ENCODE data around the gene B2M.

DNA sequence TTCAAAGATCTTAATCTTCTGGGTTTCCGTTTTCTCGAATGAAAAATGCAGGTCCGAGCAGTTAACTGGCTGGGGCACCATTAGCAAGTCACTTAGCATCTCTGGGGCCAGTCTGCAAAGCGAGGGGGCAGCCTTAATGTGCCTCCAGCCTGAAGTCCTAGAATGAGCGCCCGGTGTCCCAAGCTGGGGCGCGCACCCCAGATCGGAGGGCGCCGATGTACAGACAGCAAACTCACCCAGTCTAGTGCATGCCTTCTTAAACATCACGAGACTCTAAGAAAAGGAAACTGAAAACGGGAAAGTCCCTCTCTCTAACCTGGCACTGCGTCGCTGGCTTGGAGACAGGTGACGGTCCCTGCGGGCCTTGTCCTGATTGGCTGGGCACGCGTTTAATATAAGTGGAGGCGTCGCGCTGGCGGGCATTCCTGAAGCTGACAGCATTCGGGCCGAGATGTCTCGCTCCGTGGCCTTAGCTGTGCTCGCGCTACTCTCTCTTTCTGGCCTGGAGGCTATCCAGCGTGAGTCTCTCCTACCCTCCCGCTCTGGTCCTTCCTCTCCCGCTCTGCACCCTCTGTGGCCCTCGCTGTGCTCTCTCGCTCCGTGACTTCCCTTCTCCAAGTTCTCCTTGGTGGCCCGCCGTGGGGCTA, at the start of gene B2M, which contains the start of gene PATL2:
- TF ChIP-seq ZNF274 (IDR thresholded peaks at IDR 0.05; ENCODE audit: low read depth, low read length) (no peak), EGR1 (IDR thresholded peaks at IDR 0.05; ENCODE audit: low read depth) (no peak), MAX (IDR thresholded peaks at IDR 0.05) (no peak; the same call in 1 of the 2 replicates), CTCF (IDR thresholded peaks at IDR 0.05 in 2 of 3, conservative IDR thresholded peaks at IDR 0.05 in 1 of 3; ENCODE audit: borderline replicate concordance in 1 of 3, insufficient read depth in 1 of 3, low read depth in 2 of 3, low read length in 2 of 3) (no peak), RAD21 (IDR thresholded peaks at IDR 0.05; ENCODE audit: low read depth) (0 out of 2 replicates have a peak, but pooled peaks have one; percentile 10), REST (IDR thresholded peaks at IDR 0.05; ENCODE audit: low read depth) (no peak), SIN3A (IDR thresholded peaks at IDR 0.05; ENCODE audit: low read depth) (peak; percentile 95), TCF7L2 (IDR thresholded peaks at IDR 0.05; ENCODE audit: borderline replicate concordance, extremely low read depth, insufficient read depth, insufficient read length) (no peak), EZH2 (IDR thresholded peaks at IDR 0.05) (no peak), POLR2AphosphoS5 (IDR thresholded peaks at IDR 0.05; ENCODE audit: low read depth, low read length) (peak; percentile 100), ZBTB33 (IDR thresholded peaks at IDR 0.05; ENCODE audit: extremely low read depth, insufficient replicate concordance, low read length) (no peak)
- TF ChIP-seq, protein P1, sequence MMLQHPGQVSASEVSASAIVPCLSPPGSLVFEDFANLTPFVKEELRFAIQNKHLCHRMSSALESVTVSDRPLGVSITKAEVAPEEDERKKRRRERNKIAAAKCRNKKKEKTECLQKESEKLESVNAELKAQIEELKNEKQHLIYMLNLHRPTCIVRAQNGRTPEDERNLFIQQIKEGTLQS (IDR thresholded peaks at IDR 0.05) = no peak
